Posterior vena cava (tissue), 2 donors: ENCODE measurements around the gene MYO1G. TPM values are rescaled to one million over a fixed set of nuclear protein-coding genes. Genes with fewer than 3 reads are reported as not detected.

Source experiments
- DNase-seq: peaks from one replicate; pipeline ENCODE4 v3.0.0-alpha.2; 2020; ENCODE audit warnings: low spot score
- intact Hi-C, 2 donors: fragments of 100-400 bp; cut with DNase I; formaldehyde crosslinking; loops; one replicate each; pipeline versions ENCODE4 v1.14.1 to v1.14.2; 2022 to 2023
- total RNA-seq, 2 donors: library from RNA; stranded (reverse); fragmentation: NEBNext Ultra II Directional; extraction: Animal tissue kit (Norgen Biotek cat#: 25700); gene quantifications; one replicate each; pipeline ENCODE4 v1.2.1, GENCODE V29; 2021
- donor health status: DM: yes; HTN: yes; CAD: no.
- donor health status: DM: yes; HTN: yes; CAD: no.

Gene MYO1G
- total RNA-seq, 2 donors from 2014 or later, result 4.9 to 6.3 TPM

DNA sequence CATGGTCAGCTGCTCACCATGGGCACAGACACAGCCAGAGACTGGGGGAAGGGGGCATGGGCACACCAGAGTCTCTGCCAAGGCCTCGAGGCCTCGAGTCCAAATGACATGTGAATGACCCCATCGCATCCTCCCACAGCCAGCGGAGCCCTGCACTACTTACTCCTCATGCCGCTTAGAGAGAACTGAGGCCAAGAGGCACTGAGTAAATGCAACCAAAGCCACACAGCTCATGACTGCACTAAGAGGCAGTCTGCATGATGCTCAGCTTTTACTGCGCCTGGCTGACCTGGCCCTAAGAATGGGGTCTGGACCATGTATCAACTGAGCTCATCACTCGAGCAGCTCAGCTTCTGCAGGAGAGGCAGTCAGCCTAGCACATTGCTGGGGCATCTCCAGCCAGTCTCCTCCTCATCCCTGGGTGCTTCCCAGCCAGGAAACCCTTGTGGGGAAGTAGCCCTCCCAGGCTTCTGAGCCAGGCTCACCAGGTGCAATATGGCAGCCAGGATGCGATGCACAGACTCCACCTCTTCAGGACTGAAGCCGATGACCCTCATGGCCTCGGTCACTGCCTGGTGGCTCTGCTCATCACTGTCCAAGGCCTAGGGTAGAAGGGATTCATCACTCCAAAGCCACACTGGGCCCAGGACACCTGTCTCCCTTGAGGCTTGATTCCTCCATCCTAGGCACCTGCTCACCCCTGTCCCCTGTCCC is 7.5 kb downstream of the MYO1G start:
- DNase-seq, result peak; percentile 55
- intact Hi-C loops, result loop anchor here (10.0 kb wide), 2 partner anchors 133 to 163 kb away; no protein-coding TSS in a partner anchor

DNA sequence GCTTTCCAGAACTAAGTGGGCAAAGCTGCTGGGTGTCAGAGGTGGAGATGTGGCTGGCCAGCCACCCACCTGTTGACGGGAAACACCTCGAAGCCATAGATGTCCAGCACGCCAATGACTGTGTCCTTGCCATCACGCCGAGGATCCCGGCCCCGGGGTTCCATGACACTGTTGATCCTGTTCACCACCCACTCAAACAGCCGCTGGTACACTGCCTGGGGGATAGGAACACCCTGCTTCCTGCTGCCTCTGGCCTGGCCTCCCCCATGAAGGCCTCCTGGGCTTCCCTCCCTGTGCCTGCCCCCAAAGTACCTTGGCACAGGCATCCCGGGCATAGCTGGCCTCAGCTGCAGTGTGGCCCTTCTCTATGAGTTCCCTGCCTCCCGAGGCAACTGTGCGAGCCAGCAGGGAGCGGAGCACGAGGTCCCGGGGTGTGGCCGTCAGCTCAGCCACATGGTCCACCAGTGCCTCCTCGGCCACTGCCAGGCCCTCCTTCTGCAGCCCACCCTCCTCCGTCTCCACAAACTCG is 8.2 kb downstream of the MYO1G start:
- peak; percentile 80 for DNase-seq

DNA sequence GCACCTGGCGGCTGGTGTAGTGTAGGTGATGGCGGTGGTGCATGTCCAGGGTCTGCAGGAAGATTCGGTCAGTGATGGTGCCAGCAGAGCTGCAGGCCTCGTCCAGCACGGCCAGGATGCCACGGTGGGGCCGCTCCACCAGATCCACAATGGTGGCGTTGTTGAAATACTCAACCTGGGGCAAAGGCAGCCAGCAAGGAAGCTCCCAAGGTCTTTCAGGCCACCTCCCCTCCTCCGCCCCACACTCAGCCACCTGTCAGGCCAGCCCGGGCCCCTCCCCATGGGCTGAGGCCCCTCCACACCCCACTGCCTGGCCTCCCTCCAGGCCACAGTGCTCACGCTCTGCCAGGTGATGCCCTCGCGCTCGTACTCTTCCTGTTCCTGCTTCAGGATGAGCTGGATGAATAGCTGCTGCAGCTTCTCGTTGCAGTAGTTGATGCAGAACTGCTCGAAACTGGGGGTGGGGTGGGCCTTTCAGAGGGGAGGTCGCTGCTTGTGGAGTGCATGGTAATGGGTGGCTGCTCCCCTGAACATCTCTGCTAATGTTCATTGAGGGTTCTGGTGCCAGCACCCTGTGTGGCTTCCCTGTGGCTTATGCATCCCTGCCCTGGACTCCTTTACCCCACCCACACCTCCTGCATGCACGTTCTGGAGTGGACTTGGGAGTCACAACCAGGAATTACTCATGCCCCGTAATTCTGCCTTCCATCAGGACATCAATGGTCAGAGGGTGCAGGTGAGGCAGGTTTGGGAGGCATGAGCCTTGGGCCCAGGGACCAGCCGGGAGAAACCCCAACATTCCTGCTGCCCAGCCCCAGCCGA is 8.9 kb downstream of the MYO1G start:
- intact Hi-C loops, result loop anchor here (10.0 kb wide), 2 partner anchors 135 to 165 kb away; no protein-coding TSS in a partner anchor
- peak; percentile 73 for DNase-seq

More for the DNA sequence above, 8.2 kb downstream of the MYO1G start:
- intact Hi-C loops, result loop anchor here (10.0 kb wide), 2 partner anchors 134 to 164 kb away; no protein-coding TSS in a partner anchor

DNA sequence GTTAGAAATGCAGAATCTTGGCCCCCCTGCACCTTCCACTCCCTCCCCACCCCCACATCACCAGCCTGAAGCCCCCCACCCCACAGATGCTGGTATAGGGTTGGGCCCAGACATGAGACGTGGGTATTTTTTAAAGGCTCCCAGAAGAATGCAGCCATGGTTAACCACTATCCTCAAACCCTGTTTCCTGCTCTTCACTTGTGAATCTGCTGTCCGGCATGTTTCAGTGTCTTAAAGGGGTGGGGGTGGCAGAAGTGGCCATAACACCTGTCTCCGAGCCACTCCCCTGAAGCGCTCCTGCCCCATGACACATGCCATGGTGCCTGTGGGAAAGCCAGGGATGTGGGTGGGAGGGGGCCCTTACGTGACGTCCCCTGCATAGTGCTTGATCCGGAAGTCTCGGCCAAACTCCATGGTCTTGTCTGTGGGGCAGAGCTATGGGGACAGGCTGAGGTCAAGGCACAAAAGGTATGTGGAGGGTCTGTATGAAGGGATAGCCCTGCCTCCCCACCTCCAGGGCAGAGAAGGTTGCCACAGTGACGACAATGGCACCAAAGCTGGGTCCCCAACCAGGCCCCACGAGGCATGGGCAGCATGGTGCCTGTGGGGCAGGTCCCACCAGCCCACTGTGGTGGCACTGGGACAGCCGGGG is 9.6 kb downstream of the MYO1G start:
- intact Hi-C loops, result loop anchor here in 1 of 2 donors (10.0 kb wide), 1 partner anchor 166 kb away; no protein-coding TSS in a partner anchor

DNA sequence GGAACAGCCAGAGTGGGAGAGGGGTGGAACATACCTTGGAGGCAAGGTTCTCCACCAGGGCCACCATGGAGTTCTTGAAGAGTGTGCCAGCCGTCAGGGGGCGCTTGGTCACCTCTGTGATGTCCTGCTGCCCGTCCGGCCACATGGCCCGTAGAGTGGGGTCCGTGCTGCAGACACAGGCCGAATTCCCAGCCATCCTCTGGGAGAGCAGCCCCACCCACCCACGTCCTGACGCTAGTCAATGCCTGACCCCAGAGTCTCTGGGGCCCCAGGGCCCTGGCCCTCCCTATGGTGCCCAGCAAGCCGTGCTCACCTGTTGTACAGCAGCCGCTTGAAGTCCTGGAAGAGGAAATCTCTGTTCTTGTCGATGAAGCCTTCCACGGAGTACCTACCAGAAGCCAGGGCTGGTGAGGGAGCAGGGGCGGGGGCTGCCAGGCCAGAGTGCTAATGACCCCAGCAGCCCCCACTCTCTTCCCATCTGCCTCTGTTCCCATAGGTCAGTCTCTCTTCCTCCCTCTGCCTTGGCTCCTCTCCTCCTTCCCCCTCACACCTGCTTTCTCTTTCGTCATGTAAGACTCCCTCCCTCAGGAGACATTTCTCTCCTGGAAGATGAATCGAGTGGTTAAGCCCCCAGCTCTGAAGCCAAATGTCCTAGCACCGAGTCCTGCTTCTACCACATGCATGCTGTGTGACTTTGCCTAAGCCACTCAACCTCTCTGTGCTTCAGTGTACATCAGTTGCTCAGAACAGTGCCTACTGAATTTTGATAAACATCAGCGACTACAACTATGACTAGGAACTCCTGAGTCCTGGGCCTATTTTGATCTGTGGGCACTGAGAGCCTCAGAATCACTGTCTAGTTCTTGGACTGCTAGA is 11.0 kb downstream of the MYO1G start:
- intact Hi-C loops, result loop anchor here in 1 of 2 donors (10.0 kb wide), 1 partner anchor 167 kb away; no protein-coding TSS in a partner anchor
- DNase-seq, result peak; percentile 80

More for the DNA sequence above, 9.6 kb downstream of the MYO1G start:
- DNase-seq, result no peak

DNA sequence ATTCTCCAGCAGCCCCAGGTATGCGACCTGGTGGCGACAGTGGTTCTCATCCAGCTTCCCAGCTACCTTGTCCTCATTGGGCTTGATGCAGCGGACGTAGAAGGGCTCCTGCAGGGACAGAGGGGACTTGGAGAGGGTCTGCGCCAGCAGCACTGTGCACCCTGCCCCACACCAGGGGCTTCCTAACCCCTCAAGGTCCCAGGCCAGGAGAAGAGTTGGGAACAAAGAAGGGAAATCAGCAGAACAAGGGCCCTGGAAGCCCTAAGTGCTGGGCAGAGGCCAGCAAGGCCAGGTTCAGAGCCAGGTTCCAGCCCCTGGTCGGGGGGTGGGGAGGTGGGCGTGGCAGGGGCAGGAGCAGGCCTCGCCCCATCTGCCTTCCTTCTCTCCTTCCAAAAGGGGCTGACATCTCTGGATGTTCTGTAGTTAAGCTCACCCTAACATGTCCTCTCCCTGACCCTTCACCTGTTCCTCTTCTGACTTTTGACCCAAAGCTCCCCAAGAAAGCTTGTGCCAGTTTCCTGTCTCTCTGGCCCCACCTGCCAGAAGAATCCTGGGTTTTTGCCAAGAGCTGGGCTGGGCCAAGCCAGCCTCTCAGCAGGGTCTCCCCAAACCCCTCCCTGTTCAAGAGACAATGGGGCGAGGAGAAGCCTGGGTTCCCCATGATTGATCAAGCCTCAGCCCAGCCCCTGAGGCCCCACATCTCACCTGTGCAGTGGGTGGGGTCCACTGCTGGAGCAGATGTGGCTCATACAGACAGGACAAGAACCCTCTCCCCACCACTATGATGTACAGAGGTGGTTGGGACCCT is 11.9 kb downstream of the MYO1G start:
- DNase-seq, result peak; percentile 66

DNA sequence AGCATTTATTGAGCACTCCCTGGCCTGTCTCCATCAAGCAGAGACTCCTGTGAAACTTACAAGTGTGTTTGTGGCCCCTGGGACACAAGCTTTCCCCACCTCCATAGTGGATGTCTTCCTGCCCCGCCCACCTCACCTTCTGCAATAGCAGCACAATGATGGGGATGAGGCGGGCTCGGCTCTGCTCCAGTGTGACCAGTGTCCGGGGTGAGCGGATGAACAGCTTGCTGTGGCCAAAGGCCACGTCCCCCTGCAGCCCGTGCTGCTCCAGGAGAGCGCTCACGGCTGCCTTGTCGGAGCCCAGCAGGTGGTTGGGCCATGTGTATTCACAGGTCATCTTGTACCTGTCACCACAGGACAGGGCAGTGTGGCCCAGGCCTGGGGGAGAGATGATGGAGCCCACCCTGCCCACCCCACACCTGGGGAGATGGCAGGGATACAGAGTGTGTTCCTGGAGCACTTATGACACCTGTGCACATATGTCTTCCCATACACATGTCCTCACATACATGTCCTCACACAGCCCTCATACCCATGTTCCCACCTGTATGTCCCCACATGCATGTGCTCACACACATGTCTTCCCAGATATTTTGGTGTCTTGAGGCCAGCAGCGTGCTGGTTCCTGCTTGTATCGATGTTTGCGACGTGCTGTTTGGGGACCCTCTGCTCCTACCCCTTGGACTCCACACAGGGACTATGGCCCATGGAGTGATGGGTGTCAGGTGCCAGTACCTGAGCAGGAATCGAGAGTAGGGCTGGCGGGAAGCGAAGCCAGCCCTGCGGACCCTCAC is 12.7 kb downstream of the MYO1G start:
- intact Hi-C loops, result loop anchor here in 1 of 2 donors (10.0 kb wide), 1 partner anchor 169 kb away; no protein-coding TSS in a partner anchor
- DNase-seq, result peak; percentile 72

More for the DNA sequence above, 11.9 kb downstream of the MYO1G start:
- intact Hi-C loops, result loop anchor here in 1 of 2 donors (10.0 kb wide), 1 partner anchor 168 kb away; no protein-coding TSS in a partner anchor

DNA sequence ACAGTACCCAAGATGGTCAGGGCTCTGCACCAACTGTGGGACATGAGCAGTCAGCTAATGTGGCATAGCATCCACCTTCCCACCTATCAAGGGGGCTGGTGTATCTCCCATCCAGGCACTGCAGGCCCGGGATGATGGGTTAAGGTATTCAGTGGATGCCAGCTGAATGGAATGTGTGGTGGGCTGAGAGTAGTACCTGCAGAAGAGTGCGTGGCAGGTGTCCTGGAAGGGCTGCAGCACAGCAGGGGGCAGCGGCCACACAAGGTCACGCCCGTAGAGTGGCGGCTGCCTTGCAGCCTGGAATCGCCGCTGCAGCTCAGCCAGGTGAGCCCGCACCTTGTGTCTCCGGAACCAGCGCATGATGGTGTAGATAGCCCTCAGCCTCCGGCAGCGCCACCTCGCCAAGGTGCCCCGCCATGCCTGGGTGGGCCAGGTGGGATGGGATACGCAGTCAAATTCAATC is 13.3 kb downstream of the MYO1G start:
- DNase-seq, result peak; percentile 56
- intact Hi-C loops, result loop anchor here in 1 of 2 donors (10.0 kb wide), 1 partner anchor 169 kb away; no protein-coding TSS in a partner anchor

DNA sequence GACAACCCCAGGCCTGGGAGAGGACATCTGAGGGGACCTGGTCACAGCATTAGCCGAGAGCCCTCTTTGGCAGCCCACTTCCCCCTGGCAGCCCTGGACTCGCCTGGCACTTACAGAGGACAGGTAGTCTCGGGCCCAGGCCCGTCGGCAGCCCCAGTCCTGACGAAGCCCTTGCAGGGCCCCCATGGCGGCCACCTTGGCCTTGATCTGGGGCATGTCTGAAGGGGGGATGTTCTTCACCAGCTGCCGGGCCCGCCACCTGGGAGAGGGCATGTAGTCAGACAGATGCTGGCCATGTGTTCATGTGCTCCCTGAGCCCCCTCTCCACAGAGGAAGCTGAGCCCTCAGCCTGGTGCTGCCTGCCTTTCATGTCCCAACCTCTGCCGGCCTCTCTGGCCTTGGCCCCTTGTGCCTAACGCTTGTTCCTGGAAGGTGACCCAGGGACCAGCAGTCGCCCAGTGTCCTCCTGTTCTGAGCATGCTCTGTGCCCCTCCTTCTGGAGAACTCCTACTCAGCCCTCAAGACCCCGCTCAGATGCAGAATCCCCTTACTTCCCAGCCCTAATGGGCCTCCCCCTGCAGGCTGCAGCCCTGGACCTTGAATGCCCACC is 13.9 kb downstream of the MYO1G start:
- DNase-seq, result peak; percentile 81

DNA sequence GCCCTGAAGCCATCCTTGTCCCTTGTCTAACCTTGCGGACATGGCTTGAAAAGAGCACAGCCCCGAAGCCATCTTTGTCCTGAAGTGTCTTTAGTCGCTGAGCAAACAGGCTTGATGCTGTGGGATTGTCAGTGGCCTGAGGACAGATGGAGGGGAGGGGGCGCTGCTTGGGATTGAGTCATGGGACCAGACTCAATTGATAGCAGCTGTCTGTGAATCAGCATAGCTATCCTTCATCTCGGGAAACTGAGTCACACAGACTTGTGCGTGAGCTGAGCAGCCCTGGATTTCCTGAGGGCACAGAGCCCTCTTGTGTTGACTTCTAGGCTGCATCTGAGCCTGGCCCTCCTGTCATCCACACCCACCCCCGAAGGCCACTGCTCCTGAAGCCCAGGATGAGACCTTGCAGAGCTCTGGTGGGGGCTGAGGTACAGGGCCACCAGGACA is 14.4 kb downstream of the MYO1G start:
- intact Hi-C loops, result loop anchor here in 1 of 2 donors (10.0 kb wide), 1 partner anchor 170 kb away; no protein-coding TSS in a partner anchor
- DNase-seq, result peak; percentile 34

More for the DNA sequence above, 13.9 kb downstream of the MYO1G start:
- intact Hi-C loops, result loop anchor here in 1 of 2 donors (10.0 kb wide), 1 partner anchor 170 kb away; no protein-coding TSS in a partner anchor

DNA sequence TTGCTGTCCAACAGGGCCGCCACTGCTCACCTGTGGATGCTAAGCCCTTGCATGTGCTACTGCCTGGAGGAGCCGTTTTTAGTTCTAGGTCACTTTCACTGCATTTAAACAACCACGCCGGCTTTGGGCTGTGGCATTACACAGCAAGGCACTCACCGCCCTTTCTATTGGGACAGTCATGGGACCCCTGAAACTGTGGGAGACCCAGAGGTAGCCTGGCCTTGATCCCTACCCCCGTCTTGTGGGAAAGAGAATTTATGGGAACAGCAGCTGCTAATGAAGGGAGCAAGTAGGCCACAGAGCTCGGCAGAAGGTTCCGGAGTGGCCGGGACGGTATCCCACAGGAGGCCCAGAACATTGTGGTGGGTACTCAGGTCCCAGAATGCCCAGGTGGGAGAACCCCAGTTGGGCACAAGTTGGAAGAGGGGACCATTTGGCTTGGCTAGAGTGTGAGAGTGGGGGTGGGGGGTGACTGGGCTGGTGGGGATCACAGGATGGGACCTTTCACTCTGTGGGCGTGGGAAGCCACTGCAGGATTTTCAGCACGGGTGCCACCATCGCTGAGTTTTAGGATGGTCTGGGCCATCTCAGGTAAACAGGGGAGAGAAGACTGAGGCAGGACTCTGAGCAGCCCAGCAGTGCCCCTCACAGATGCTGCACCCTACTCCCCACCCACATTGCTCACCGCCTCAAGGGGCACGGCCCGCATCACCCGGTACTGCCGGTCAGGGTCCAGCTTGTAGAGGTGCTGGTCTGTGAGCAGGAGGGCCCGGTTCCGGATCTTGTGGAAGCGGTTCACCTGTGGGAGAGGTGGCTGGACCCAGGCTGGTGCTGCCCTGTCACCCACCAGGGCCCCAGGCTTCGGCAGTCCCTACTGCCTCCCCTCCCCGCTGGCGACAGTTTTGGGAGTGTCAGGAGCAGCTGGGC is 15.2 kb downstream of the MYO1G start:
- intact Hi-C loops, result loop anchor here in 1 of 2 donors (10.0 kb wide), 1 partner anchor 171 kb away; no protein-coding TSS in a partner anchor
- DNase-seq, result peak; percentile 74

DNA sequence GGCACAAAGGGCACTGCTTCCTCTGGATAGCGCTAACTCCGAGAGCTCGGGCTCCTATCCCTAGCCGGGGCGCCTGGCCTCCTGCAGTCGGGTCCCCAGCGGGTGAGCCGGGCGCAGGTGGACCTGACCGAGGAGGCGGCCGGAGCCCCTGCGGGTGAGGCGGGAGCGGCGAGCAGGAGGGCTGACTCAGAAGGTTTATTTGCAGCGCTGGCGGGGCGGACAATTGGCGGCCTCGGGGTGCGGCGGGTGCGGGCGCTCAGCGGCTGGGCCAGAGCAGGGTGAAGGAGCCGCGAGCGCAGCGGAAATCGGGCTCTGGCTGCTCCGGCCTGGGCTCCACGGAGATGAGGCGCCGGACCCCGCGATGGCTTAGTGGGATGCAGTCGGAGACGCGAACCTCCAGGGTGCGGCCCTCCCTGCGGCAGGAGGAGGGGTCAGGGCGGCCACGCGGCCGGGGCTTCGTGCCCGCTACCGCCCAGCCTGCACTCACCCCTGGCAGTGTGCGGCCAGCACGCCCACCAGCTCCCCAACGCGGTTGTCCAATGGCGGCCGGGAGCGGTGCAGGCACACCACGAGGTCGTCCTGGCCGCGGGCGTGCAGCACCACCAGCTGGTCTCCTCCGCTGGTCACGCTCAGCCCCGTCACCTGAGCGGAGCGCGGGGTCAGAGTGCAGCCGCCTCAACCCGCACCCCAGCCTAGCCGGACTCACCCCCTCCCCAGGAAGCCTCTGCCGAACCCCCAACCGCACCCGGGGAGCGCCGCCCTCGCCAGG is 16.1 kb downstream of the MYO1G start:
- intact Hi-C loops, result loop anchor here in 1 of 2 donors (10.0 kb wide), 1 partner anchor 172 kb away; no protein-coding TSS in a partner anchor
- peak; percentile 83 for DNase-seq

DNA sequence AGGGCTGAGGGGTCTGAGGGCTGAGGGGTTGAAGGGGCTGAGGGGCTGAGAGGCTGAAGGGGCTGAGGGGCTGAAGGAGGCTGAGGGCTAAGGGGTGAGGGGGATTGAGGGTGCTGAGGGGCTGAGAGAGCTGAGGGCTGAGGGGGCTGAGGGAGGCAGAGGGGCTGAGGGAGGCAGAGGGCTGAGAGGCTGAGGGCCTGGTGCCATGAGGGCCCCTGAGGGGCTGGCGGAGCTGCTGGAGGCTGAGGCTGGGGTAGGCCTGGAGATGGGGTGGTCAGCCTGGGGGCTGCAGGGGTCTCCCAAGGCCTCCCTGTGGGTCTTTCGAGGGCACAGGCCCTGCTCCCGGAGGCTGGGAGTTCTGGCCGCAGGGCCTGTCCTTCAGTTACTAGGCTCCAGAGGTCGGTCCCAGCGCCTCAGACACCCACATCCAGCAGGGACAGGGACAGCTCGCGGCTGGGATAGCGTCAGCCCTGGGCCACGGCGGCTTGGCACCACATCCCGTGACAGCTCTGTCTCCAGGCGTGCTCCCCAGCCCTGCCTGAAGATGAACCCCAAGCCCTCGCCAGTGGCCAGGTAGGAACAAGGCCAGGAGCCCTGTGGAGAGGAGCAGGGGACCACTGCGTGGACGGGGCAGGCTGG is 16.9 kb downstream of the MYO1G start:
- DNase-seq, result peak; percentile 81
- intact Hi-C loops, result loop anchor here in 1 of 2 donors (10.0 kb wide), 1 partner anchor 173 kb away; no protein-coding TSS in a partner anchor
